Panc1 (cell line): ENCODE results near the gene FRMD4A. TPM values are rescaled to one million over a fixed set of nuclear protein-coding genes. Genes with fewer than 3 reads are reported as not detected.

Experiments used
- ATAC-seq: fragments of 200-7000 bp; cut with Tn5 transposase; 2 replicates; pipeline ENCODE4 v1.9.1; 2020; ENCODE audit warnings: mild to moderate bottlenecking, moderate library complexity
- BruUV-seq: library from RNA; stranded (reverse); fragments of 400-500 nt; replicated peaks from 2 replicates; lab custom pipeline; 2021; lab: Mats Ljungman, UMichigan
- CTCF ChIA-PET: fragments of 300-600 bp; sonication (Branson Sonifier 250); formaldehyde crosslinking; loops from one replicate; lab custom pipeline; 2022; ENCODE audit warnings: antibody characterized with exemption; lab: Charles Lee
- POLR2A ChIA-PET: fragments of 300-600 bp; sonication (Branson Sonifier 250); formaldehyde crosslinking; loops from one replicate; lab custom pipeline; 2022; ENCODE audit warnings: antibody characterized with exemption; lab: Charles Lee
- DNase-seq: peaks from one replicate; pipeline ENCODE4 v3.0.0-alpha.2; 2010; ENCODE audit warnings: low read depth, low spot score
- H3K27ac ChIP-seq: 2 replicates; pipeline ENCODE4 v1.5.1; 2011; ENCODE audit warnings: mild to moderate bottlenecking, low read length, inconsistent platforms
- H3K27me3 ChIP-seq: fragments of 200-500 bp; sonication (Bioruptor generic); 2 replicates; pipeline ENCODE4 v1.6.0; 2014; ENCODE audit warnings: low read length, inconsistent platforms; ENCODE audit not compliant: control insufficient read depth, insufficient read depth
- H3K36me3 ChIP-seq: fragments of 200-500 bp; sonication (Bioruptor generic); 2 replicates; pipeline ENCODE4 v1.5.1; 2014; ENCODE audit warnings: inconsistent platforms, mild to moderate bottlenecking, low read length, moderate library complexity; ENCODE audit not compliant: control insufficient read depth, insufficient read depth
- H3K4me1 ChIP-seq: 2 replicates; pipeline ENCODE4 v1.5.1; 2011; ENCODE audit warnings: inconsistent platforms, mild to moderate bottlenecking, low read length, moderate library complexity; ENCODE audit not compliant: control insufficient read depth, insufficient read depth
- H3K4me3 ChIP-seq, 2 experiments: 2 replicates each; pipeline ENCODE4 v1.5.1; 2011 to 2012; ENCODE audit warnings: low read depth in 2 of 2, low read length in 2 of 2, mild to moderate bottlenecking in 2 of 2, inconsistent platforms in 1 of 2, moderate library complexity in 1 of 2
- H3K9me3 ChIP-seq: fragments of 200-500 bp; sonication (Bioruptor generic); 2 replicates; pipeline ENCODE4 v1.5.1; 2014; ENCODE audit warnings: low read depth, mild to moderate bottlenecking, inconsistent platforms, low read length, moderate library complexity; ENCODE audit not compliant: control insufficient read depth, insufficient read depth
- CTCF ChIP-seq: fragments of 450-650 bp; IDR thresholded peaks from 2 replicates; pipeline ENCODE4 v1.5.1; 2017; ENCODE audit warnings: mild to moderate bottlenecking
- POLR2AphosphoS5 ChIP-seq: IDR thresholded peaks from 2 replicates; pipeline ENCODE4 v1.6.1; 2012; ENCODE audit warnings: mild to moderate bottlenecking, low read depth, low read length, moderate library complexity
- SIN3A ChIP-seq: IDR thresholded peaks from 2 replicates; pipeline ENCODE4 v1.6.1; 2012; ENCODE audit warnings: low read depth, mild to moderate bottlenecking, low read length, moderate library complexity, borderline replicate concordance; ENCODE audit not compliant: insufficient read depth
- TCF7L2 ChIP-seq: IDR thresholded peaks from 2 replicates; pipeline ENCODE4 v1.6.1; 2011; ENCODE audit warnings: mild to moderate bottlenecking, low read depth, low read length, inconsistent platforms
- in situ Hi-C: cut with HindIII; loops from 2 replicates; pipeline ENCODE4 v1.10.0; 2016; ENCODE audit warnings: low sequenced_read_pairs, low pct_unique_long_range_greater_than_20kb
- intact Hi-C: fragments of 100-400 bp; cut with micrococcal nuclease; formaldehyde crosslinking; loops from one replicate; pipeline ENCODE4 v1.10.0; 2022; ENCODE audit not compliant: unreplicated experiment
- total RNA-seq: library from RNA; stranded (reverse); gene quantifications from one replicate; pipeline ENCODE4 v1.2.1, GENCODE V29; 2021; ENCODE audit not compliant: unreplicated experiment
- TF ChIP-seq, protein P1 (sequence below), 2 experiments: IDR thresholded peaks; 2 replicates each; pipeline ENCODE4 v1.6.1; 2011 to 2012; ENCODE audit warnings: low read depth in 2 of 2, control low read depth in 1 of 2, low read length in 1 of 2, mild to moderate bottlenecking in 1 of 2, moderate library complexity in 1 of 2; ENCODE audit not compliant: insufficient read depth in 1 of 2

The FRMD4A gene
- total RNA-seq, 1 experiment from 2014 or later: 7.1 TPM

- POLR2A ChIA-PET: no interaction called here
- no peak for ATAC-seq
These were observed 352.1 kb downstream of the FRMD4A start for GRCh38 chr10:13978533-13979115.

GRCh38 chr10:13977861-13978532 lies 352.7 kb downstream of the FRMD4A start:
- DNase-seq (no peak), ATAC-seq (no peak)
- no peaks in the 10 kb centered on the region for H3K4me1 ChIP-seq
- in situ Hi-C loops: no loop called here
- intact Hi-C loops: no loop called here
- BruUV-seq: no TSS peak
- no peaks in the 10 kb centered on the region for H3K27me3 ChIP-seq
- no peak overlapping the region for H3K4me3 ChIP-seq
- no peaks in the 10 kb centered on the region for H3K9me3 ChIP-seq
- ChIA-PET POLR2A (no interaction called here), CTCF (no interaction called here)
- no peak overlapping the region for H3K27ac ChIP-seq
- TF ChIP-seq CTCF (no peak), POLR2AphosphoS5 (no peak), SIN3A (no peak), TCF7L2 (no peak)
- TF ChIP-seq, protein P1, sequence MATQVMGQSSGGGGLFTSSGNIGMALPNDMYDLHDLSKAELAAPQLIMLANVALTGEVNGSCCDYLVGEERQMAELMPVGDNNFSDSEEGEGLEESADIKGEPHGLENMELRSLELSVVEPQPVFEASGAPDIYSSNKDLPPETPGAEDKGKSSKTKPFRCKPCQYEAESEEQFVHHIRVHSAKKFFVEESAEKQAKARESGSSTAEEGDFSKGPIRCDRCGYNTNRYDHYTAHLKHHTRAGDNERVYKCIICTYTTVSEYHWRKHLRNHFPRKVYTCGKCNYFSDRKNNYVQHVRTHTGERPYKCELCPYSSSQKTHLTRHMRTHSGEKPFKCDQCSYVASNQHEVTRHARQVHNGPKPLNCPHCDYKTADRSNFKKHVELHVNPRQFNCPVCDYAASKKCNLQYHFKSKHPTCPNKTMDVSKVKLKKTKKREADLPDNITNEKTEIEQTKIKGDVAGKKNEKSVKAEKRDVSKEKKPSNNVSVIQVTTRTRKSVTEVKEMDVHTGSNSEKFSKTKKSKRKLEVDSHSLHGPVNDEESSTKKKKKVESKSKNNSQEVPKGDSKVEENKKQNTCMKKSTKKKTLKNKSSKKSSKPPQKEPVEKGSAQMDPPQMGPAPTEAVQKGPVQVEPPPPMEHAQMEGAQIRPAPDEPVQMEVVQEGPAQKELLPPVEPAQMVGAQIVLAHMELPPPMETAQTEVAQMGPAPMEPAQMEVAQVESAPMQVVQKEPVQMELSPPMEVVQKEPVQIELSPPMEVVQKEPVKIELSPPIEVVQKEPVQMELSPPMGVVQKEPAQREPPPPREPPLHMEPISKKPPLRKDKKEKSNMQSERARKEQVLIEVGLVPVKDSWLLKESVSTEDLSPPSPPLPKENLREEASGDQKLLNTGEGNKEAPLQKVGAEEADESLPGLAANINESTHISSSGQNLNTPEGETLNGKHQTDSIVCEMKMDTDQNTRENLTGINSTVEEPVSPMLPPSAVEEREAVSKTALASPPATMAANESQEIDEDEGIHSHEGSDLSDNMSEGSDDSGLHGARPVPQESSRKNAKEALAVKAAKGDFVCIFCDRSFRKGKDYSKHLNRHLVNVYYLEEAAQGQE (IDR thresholded peaks at IDR 0.05; ENCODE audit: insufficient read depth in 1 of 2, low read depth in 2 of 2, low read length in 1 of 2): no peak
- H3K36me3 ChIP-seq: no peaks in the 10 kb centered on the region

More at GRCh38 chr10:13978533-13979115, 352.1 kb downstream of the FRMD4A start:
- H3K4me3 ChIP-seq: no peak overlapping the region
- H3K9me3 ChIP-seq: no peaks in the 10 kb centered on the region
- no peak for DNase-seq
- H3K27me3 ChIP-seq: no peaks in the 10 kb centered on the region
- BruUV-seq: no TSS peak
- no peaks in the 10 kb centered on the region for H3K36me3 ChIP-seq
- in situ Hi-C loops (no loop called here), intact Hi-C loops (no loop called here)
- CTCF ChIA-PET: no interaction called here
- H3K4me1 ChIP-seq: no peaks in the 10 kb centered on the region
- H3K27ac ChIP-seq: no peak overlapping the region
- TF ChIP-seq TCF7L2 (no peak), SIN3A (no peak), CTCF (no peak), POLR2AphosphoS5 (no peak)
- TF ChIP-seq, protein P1 (IDR thresholded peaks at IDR 0.05; ENCODE audit: insufficient read depth in 1 of 2, low read depth in 2 of 2, low read length in 1 of 2): no peak
